GM04504 (cell line): ENCODE data around the gene GOLGB1.
"Not testable (repeated sequence)": the region's sequence is repeated elsewhere in the genome, so short reads cannot be mapped to it uniquely, and the experiment has no call there.

ENCODE experiments used
- DNase-seq: peaks from one replicate; pipeline ENCODE4 v3.0.0-alpha.2; 2012; ENCODE audit warnings: low read depth

Gene GOLGB1

DNA sequence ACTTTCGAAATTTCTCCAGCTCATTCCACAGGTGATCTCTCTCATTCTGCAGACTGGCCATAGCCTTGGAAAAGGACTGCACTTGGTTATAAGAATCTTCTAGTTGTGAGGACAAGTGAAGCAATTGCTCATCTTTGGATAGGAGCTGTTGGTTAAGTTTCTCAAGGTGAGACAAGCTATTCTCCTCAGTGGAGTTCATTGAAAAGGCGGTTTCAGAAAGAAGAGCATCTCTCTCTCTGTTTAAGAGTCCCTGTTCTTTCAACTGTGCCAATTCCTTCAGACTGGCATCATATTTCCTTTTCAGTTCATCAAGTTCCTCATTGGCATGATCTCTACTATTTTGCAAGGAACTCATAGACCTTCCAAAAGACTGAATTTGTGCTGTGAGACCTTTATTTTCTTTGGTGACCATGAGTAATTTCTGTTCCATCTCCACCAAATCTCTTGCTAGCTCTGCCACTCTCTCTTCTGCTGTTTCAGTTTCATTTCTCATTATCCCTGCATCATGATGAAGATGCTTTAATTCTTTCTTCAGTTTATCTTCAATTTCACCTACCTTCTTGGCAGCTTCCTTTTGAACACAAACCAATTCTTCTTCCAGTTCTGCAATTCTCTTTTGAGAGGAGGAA lies 58.6 kb downstream of the GOLGB1 start:
- DNase-seq: no peak

DNA sequence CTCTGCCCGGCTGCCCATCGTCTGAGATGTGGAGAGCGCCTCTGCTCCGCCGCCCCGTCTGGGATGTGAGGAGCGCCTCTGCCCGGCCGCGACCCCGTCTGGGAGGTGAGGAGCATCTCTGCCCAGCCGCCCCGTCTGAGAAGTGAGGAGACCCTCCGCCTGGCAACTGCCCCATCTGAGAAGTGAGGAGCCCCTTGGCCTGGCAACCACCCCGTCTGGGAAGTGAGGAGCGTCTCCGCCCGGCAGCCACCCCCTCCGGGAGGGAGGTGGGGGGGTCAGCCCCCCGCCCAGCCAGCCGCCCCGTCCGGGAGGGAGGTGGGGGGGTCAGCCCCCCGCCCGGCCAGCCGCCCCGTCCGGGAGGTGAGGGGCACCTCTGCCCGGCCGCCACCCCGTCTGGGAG lies 60.8 kb downstream of the GOLGB1 start:
- not testable (repeated sequence) for DNase-seq

DNA sequence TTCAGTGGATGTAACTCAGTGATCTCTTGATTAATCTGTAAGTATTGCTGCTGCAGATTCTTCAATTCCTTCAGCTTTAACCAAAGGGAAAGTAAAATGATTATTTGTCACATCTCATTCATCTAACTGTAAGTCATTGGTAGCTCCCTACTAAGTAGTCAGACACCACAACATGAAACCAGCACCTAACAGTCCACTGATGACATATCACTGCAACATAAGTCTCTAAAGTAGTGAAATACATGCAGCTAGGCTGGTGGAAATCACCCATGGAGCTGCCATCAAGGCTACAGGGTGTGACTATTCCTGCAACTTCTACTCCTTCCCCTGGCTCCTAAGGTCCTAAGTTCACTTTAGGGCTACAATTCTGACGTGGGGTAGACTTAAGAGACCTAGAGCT lies 67.7 kb downstream of the GOLGB1 start:
- DNase-seq: no peak

DNA sequence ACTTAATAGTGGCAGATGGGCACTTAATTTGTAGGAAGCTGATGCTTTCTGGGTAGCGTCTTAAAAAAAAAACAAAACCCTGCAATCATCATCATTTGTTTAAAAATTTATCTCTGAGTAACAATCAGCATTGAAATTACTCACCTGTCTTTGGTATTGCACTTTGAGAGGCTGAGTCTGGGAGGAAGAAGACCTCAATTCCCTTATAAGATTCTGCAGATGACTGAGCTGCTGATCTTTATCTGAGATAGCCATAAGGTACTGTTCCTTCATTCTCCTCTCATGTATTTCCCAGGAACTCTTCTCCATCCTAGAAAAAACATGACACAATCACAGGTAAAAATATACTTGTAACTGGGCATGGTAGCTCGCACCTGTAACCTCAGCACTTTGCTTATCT lies 72.4 kb downstream of the GOLGB1 start:
- no peak for DNase-seq

DNA sequence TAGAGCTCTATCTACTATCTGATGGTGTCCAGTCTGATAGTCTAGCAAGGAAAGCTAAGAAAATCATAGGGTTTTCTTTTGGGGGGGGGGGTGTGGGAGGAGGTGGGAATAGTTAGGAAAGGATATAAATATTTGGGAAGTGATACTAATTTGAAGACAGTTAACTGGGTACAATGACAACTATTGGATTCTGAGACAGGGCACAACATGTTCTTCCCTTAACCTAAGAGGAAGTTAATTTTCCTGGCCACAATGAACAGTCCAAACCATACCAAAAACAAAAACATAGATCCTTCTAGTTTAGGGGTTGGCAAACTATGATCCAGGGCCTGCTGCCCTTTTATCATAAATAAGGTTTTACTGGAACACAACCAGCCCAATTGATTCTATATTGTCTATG lies 78.9 kb downstream of the GOLGB1 start:
- no peak for DNase-seq

DNA sequence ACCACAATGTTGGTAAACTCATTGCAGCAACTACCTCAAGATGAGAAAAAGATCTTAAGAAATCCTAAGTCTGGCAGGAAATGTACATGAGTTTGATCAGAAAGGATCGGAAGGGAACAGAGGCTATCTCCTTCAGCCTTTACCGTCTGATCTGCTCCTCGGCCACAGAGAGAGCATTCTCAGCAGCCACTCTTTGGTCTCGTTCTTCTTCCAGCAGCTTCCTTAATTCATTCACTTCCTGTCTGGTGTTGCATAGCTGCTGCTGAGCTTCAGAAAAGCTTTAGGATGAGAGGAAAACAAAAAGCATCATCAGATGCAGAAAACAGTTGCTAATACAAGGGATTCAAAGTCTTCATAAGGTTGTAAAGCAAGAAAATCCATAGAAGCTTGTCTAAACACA lies 82.2 kb downstream of the GOLGB1 start:
- no peak for DNase-seq

DNA sequence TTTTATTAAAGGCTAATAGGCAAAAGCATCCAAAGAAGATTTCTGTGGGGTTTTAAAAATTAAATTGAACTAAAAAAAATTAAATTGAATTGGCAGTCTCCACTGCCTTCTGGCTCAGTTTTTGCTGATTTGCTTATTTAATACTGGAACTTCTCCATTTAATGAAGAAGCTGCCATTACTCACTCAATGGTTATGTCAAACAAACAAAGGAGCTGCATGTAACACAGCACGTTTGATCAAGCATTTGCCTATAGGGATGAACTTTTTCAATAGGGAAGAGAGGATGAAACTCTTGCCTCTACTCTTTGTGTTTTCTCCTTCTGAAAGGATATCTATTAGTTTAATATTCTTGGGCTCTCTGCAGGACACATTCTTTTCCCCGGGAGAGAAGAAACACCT lies 84.1 kb downstream of the GOLGB1 start:
- no peak for DNase-seq

DNA sequence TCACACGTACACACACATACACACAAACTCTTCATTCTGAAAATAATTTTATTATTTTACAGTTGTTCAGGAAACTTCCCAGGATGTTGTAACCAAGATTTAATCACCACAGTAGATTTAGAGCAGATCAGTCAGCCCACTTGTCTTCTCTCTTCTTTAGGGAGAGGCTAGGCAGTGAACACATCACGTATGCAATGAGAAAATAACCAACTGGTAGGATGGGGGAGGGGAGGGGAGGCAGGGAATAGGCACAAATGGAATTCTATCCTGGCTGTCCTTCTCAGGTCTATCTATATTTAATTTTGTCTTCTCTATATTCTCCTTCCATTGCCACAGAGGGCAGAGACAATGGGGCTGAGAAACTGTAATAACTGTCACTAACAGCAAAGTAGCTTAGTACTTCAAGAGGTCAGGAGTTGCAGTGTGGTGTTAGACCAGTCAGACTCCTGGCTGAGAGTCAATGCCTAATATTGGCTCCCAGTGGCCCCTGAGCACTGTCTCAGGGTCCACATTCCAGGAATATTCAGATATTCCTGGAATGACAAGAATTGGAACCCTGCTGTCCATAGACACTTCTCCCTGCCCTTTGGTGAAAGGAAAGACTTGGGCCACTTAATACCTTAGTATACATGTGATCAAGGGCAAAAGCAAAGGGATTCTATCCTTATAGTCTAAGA lies 86.2 kb downstream of the GOLGB1 start:
- no peak for DNase-seq

DNA sequence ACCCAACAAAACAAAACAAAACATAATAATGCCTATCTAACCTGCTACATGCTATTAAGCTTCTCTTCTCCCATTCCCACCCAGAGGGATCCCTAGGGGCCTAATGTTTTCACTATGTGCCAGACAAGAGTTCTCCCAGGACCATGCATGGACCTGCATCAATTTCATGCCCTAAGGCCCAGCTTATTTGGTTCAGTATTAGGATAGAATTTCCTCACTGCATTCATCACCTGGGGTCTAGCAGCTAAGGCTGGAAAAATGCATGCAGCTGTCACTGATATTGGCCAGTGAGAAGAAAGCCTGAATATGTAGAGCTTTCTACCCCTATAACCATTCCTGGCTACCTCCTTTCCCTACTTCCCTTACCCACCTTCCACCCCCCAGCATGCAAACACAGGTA lies 86.8 kb downstream of the GOLGB1 start:
- no peak for DNase-seq

DNA sequence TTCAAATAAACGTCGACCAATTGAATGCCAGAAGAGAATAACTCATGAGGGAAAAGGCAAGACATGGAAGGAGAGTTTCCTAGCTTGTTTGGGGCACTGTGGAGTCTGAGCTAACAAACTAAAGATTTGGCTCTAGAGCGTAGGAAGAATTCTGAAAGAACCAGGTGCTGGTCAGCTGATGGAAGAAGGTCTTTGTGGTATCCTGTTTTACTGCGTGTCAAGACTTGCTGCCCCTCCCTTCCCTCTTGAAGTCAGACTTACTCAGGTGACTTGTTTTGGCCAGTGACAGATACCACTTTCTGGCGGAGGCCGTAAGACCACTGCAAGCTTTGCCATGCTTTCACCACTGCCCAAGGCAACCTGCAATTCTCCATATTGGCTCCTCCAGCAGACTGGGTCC lies 88.2 kb downstream of the GOLGB1 start:
- DNase-seq: no peak

DNA sequence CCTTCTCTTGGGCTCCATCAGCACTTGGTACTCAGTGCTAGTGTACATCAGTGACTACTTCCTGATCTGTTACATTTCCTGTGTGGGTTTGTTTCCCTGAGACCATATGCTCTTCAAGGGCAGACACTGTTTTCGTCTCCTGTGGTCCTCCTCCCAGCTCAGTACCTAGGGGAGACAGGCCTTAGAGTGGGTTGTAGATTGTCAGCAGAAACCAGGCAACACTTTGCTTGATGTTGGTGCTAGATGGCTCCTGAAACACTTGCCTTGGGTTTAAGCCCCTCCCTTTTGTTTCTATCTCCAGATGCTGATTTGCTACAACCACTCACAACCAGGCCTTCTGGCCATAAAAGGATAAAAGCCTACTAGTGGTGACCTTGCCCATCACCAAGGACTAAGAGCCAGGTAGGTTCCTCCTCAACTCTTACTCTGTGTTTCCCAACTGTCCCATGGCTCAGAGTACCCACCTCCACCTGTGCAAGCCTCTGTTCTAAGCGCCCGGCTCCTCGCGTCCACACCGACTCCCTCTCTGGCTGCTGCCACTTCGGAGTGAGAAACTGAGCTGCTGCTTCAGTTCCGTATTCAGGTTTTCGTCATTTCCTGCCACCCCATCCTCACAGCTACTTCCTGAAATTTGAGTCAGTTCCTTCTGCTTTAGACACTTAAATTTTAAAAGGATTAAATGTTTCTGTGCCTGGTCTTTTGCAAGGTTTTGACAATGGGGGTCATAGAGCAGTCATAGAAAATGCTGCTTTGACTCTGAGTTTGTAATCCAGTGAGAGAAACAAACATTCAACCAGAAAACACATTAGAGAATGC lies 89.0 kb downstream of the GOLGB1 start, which contains the start of gene HCLS1:
Gene HCLS1 (minus strand): TSS at position 548 of the 816 bp plus-strand sequence. CDS start 2,556 bp downstream, outside the sequence.
- no peak for DNase-seq

DNA sequence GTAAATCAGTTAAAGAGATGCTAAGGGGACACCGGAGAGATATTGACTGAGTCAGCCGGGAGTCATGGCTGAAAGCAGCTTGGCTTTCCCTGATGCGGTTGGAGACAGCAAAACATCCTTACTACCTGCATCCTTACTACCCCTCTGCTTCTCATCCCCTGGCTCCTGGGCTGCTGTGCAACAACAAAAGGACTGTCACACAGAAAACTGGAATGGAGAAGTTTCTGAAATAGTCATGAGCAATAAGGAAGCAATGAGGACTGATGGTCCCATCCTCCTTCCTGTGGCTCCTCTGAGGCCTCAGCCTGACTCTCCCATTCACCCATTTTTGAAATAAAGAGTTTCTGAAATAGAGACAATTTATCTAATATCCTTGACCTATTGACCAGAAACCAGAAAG lies 90.0 kb downstream of the GOLGB1 start:
- DNase-seq: no peak

DNA sequence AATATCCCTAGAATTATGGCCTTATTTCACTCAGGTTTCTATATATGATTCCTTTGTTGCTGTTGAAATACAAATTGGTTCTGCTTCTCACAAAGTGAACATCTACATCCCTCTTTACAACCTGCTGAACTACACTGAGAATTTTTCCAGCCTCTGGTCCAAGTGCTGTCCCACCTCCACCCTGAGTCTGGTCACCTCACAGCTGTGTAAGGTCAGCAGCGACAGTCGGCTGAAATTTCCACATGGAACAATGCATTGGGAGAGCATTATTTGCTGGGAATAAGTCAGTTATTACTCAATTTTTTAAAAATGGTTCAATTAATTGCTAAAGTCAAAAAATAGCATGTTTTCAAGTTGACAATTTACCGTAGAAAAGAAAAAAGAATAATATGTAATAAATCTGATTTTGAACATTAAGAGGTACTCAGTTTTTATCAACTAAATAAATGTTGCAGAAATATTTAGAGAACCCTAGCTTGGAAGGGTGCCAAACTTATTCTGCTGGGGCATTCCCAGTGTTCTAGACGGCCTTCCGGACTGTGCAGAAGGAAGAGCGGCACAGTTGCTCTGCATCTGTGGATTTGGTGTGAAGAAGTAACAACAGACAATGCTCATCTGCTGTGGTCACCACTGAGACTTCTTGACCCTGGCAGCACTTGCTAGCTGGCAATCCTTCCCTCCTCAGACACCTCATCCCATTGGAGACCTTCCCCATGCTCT lies 90.7 kb downstream of the GOLGB1 start:
- no peak for DNase-seq

DNA sequence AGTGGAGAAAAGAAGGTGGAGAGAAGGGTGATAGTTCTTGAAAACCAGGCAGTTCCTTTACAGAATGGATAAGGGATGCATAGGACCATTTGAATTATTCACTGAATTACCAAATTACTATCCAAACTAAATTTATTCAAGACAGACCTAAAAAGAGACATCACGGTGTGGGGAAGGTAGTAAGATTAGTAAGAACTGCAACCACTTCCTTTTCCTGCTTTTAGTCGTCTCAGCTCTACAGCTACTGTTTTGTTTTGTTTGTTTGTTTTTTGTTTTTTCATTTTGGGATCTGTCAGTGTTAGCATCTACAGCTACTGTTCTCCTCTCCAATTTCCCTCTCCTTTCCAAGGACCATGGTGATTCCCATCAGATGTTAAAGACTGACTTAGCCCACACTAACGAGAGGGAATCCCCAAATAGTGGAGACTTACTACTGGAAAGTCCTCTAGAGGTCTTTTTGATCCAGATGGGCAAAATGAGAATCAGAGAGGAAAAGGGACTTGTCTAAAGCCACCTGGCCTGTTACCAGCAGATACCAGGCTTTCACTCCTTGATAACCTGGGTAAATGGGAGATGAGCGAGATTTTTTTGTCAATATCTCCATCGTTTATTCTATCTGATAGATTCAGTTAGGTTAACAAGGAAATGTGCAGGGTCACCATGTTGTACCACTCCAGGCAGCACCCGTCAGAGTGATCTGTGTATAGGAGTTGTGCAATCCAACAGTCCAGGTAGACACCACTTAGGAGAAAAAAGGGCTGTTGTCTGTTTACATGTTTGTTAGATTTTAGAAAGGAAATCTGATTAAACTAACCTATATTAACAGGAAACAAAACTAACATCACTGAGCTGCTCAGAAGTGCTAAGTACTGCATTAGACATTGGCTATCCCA lies 94.8 kb downstream of the GOLGB1 start:
- no peak for DNase-seq

DNA sequence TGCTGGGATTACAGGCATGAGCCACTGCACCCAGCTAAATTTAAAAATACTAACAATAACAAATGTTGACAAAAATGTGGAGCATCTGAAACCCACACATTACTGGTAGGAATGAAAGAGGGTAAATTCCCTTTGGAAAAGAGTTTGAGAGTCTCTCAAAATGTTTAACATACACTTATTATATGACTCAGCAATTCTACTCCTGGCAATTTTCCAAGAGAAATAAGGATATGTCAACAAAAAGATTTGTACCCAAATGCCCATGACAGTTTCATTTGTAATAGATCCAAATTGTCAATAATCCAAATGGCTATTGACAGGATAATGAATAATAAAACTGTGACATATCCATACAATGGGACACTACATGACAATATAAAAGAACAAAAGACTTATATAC lies 97.9 kb downstream of the GOLGB1 start:
- no peak for DNase-seq

DNA sequence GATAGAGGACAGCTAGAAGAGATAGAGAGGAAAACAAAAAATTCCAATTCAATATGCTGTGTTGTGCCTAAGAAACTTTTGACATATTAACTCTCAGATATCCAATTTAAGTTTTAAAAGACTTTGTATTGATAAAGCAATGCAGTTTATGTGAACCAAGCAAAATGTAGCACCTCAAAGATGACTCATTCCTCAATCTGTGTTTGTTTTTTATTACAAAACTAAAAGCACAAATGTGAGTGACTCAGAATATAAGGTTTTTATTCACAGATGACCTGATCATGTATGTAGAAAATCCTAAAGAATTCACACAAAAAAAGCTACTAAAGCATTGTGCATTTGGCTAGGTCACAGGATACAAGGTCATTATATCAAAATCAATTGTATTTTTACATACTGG lies 99.9 kb downstream of the GOLGB1 start:
- no peak for DNase-seq

DNA sequence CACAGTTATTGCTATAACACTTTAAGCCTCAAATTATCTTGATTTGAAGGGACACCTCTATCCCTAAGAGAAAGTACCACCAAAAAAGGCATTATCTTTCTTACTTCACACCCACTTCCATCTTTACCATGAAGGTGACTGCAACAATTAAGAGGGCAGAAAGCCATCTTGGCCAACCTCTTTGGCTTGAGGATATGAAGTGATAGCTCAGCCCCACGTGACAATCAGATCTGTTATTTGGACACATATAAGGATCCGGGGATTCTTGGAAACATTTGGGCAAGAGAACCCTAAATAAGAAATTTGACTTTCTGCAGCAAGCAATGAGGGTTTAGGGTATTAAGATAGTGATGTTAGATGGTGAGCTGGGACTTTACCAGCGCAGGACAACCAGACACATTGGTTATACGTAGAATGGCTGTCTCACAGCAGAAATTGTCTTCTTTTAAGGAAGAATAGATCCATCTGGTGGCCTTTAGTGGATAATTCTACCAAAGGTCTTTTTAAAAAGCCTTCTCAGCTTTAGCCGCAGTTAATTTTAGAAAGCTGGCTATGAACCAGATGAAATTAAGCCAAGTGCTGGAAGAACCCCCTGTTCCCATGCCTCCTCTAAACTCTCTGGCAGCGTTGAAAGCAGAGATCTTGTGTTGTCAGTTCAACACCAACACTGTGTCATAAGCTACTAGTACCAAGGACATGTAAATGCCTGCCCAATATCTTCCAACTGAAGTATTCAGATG lies 101.2 kb downstream of the GOLGB1 start:
- DNase-seq: no peak

DNA sequence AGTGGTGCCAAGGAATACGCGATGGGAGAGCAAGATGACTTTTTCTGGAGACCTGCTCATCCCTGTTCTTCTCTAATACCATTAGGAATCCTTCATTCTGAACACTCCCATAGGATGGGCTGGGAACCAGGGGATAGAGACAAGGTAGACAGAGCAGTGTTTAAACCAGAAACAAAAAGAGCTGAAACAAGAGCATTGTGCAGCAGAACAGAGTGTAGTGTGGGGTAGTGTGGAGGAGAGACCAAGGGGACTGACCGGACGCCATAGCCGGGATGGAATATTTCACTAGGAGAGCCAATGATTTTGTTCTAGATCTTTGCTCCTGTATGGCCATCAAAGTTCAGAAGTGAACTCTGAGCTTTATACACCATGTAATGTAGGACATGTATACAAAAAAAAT lies 104.5 kb downstream of the GOLGB1 start:
- DNase-seq: no peak

DNA sequence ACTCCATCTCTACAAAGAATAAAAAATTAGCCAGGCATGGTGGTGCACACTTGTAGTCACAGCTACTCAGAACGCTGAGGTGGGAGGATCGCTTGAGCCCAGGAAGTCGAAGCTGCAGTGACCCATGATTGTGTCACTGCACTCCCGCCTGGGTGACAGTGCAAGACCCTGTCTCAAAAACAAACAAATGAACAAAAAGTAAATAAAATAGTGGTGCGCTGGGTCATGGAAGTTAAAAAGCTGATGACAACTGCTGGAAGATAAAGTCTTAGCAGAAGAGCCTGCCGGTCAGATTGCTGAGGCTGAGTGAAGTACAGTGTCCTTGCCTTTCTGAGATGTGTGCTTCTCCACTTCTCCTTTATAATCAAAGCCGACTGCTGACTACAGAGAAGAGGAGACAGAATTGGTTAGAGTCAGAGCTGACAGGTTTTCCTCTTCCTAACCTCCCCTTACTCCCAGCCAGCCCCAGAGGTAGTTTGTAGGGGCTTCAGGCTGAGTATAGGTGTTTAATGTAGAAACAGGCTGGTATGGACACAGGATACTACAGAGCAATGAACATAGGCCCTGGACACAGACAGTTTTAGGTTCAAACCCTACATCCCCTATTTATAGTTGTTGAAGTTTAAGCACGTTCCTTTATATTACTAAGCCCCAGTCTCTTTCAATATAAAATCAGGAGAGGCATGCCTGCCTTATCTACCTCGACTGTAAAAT lies 106.8 kb downstream of the GOLGB1 start:
- no peak for DNase-seq

DNA sequence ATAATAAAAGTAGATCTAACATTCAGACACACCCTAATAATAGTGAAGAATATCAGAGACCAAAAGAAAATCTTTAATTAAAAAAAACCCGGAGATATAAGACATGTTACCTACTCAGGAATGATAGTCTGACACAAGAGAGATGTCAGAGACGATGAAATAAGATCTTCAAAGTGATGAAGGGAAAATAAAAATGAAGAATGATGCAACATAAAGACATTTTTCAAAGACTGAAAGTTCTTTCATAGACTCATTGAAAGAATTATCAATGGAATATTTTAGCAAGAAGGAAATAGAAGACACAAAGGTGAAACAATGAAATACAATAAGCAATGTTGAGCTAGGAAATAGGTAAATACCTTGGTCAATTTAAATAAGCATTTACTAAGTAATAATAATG lies 108.4 kb downstream of the GOLGB1 start:
- no peak for DNase-seq
